K562 (cell line): ENCODE results near the gene DCST1. TPM values are rescaled to one million over a fixed set of nuclear protein-coding genes. Genes with fewer than 3 reads are reported as not detected.

Source experiments
- ETV5 ChIP-seq: sonication (generic); formaldehyde crosslinking; IDR thresholded peaks from 2 replicates; pipeline ENCODE4 v1.4.0; 2020; ENCODE audit warnings: low read depth, mild to moderate bottlenecking, missing genetic modification reagents
- FUS ChIP-seq: fragments of 200-400 bp; formaldehyde crosslinking; optimal IDR thresholded peaks from 2 replicates; pipeline ENCODE3; 2017; ENCODE audit warnings: low read depth, low read length
- HDAC2 ChIP-seq: fragments of 450-650 bp; IDR thresholded peaks from 2 replicates; pipeline ENCODE4 v1.6.1; 2016; ENCODE audit warnings: mild to moderate bottlenecking
- MAFG ChIP-seq: fragments of 450-650 bp; conservative IDR thresholded peaks from 2 replicates; pipeline ENCODE4 v1.6.1; 2016; ENCODE audit warnings: missing genetic modification characterization, missing compliant biosample characterization
- MAFK ChIP-seq: IDR thresholded peaks from 2 replicates; pipeline ENCODE4 v1.6.1; 2011; ENCODE audit warnings: low read length, improper control_type of control experiment
- ZNF274 ChIP-seq: IDR thresholded peaks from 2 replicates; pipeline ENCODE4 v1.6.1; 2011; ENCODE audit warnings: low read depth, mild to moderate bottlenecking, low read length, moderate library complexity, borderline replicate concordance
- ZNF79 ChIP-seq: fragments of 250-450 bp; sonication (Bioruptor Pico); IDR thresholded peaks from 2 replicates; pipeline ENCODE4 v1.4.0; 2020; ENCODE audit warnings: low read depth, mild to moderate bottlenecking, moderate library complexity
- polyA plus RNA-seq, 8 experiments: library from polyadenylated mRNA; depleted of rRNA in 4 of 8; stranded (reverse) in 5 of 8; unstranded in 3 of 8; fragments of >200 nt; fragmentation: Nextera tagmentation in 2 of 8; fragmentation: Illumina TruSeq in 1 of 8; extraction: Ambion mirVana in 2 of 8; extraction: Trizol in 1 of 8; gene quantifications; 2 replicates each; pipeline versions ENCODE4 v1.2.1 to v1.2.3, GENCODE V29; 2011 to 2014; ENCODE audit warnings: inconsistent platforms in 1 of 8, missing spikeins in 1 of 8
- total RNA-seq, 7 experiments: library from RNA; depleted of rRNA in 6 of 7; stranded (reverse); fragments of >200 nt in 6 of 7; fragmentation: Illumina TruSeq in 2 of 7; extraction: Trizol in 2 of 7; gene quantifications; 2 replicates each; pipeline versions ENCODE4 v1.2.1 to v1.2.3, GENCODE V29; 2011 to 2021; ENCODE audit warnings: low replicate concordance in 1 of 7
- TF ChIP-seq, protein P1 (sequence below): sonication (generic); formaldehyde crosslinking; IDR thresholded peaks from 2 replicates; pipeline ENCODE4 v1.8.0; 2023; ENCODE audit warnings: missing genetic modification reagents, mild to moderate bottlenecking, borderline replicate concordance
- TF ChIP-seq, protein P2 (sequence below): fragments of 450-650 bp; IDR thresholded peaks from 2 replicates; pipeline ENCODE4 v1.6.1; 2016; ENCODE audit warnings: mild to moderate bottlenecking, moderate library complexity

DCST1 gene
- total and polyA plus RNA-seq, 9 of the 15 experiments (the other 6 are each of a cell fraction or from before 2014, with no cell fraction given): not detected

DNA sequence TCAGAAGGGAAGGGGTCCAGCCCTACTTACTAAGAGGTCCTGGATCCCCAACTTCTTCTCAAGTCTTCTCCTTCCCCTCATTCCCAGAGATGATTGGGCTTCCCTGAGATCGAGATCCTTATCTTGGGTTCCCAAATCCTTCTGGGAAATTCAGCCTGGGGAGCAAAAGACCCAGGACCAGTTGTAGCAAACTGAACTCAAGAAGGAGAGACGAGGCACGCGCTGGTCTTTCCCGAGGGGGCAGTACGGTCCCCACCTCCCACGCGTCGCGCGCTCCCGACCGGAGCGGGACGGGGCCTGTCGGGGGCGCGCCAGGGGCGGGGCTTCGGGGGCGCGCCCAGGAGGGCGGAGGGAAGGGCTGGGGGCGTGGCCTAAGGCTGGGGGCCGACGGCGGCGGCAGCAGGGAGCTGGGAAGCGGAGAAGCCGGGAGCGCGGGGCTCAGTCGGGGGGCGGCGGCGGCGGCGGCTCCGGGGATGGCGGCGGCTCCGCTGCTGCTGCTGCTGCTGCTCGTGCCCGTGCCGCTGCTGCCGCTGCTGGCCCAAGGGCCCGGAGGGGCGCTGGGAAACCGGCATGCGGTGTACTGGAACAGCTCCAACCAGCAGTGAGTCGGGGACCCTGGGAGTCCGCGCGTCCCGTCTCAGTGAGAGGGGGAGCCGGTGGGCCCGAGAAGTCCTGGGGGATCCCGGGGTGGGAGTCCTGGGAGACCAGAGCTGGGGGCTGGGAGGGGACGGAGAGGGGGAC is 45.0 kb downstream of the DCST1 start, which contains the start of gene EFNA3 (continued):
- TF ChIP-seq, protein P1, sequence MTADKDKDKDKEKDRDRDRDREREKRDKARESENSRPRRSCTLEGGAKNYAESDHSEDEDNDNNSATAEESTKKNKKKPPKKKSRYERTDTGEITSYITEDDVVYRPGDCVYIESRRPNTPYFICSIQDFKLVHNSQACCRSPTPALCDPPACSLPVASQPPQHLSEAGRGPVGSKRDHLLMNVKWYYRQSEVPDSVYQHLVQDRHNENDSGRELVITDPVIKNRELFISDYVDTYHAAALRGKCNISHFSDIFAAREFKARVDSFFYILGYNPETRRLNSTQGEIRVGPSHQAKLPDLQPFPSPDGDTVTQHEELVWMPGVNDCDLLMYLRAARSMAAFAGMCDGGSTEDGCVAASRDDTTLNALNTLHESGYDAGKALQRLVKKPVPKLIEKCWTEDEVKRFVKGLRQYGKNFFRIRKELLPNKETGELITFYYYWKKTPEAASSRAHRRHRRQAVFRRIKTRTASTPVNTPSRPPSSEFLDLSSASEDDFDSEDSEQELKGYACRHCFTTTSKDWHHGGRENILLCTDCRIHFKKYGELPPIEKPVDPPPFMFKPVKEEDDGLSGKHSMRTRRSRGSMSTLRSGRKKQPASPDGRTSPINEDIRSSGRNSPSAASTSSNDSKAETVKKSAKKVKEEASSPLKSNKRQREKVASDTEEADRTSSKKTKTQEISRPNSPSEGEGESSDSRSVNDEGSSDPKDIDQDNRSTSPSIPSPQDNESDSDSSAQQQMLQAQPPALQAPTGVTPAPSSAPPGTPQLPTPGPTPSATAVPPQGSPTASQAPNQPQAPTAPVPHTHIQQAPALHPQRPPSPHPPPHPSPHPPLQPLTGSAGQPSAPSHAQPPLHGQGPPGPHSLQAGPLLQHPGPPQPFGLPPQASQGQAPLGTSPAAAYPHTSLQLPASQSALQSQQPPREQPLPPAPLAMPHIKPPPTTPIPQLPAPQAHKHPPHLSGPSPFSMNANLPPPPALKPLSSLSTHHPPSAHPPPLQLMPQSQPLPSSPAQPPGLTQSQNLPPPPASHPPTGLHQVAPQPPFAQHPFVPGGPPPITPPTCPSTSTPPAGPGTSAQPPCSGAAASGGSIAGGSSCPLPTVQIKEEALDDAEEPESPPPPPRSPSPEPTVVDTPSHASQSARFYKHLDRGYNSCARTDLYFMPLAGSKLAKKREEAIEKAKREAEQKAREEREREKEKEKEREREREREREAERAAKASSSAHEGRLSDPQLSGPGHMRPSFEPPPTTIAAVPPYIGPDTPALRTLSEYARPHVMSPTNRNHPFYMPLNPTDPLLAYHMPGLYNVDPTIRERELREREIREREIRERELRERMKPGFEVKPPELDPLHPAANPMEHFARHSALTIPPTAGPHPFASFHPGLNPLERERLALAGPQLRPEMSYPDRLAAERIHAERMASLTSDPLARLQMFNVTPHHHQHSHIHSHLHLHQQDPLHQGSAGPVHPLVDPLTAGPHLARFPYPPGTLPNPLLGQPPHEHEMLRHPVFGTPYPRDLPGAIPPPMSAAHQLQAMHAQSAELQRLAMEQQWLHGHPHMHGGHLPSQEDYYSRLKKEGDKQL: no peak
- TF ChIP-seq ZNF274: no peak
- TF ChIP-seq ZNF79 (CRISPR knock-in tag): no peak
- TF ChIP-seq, protein P2, sequence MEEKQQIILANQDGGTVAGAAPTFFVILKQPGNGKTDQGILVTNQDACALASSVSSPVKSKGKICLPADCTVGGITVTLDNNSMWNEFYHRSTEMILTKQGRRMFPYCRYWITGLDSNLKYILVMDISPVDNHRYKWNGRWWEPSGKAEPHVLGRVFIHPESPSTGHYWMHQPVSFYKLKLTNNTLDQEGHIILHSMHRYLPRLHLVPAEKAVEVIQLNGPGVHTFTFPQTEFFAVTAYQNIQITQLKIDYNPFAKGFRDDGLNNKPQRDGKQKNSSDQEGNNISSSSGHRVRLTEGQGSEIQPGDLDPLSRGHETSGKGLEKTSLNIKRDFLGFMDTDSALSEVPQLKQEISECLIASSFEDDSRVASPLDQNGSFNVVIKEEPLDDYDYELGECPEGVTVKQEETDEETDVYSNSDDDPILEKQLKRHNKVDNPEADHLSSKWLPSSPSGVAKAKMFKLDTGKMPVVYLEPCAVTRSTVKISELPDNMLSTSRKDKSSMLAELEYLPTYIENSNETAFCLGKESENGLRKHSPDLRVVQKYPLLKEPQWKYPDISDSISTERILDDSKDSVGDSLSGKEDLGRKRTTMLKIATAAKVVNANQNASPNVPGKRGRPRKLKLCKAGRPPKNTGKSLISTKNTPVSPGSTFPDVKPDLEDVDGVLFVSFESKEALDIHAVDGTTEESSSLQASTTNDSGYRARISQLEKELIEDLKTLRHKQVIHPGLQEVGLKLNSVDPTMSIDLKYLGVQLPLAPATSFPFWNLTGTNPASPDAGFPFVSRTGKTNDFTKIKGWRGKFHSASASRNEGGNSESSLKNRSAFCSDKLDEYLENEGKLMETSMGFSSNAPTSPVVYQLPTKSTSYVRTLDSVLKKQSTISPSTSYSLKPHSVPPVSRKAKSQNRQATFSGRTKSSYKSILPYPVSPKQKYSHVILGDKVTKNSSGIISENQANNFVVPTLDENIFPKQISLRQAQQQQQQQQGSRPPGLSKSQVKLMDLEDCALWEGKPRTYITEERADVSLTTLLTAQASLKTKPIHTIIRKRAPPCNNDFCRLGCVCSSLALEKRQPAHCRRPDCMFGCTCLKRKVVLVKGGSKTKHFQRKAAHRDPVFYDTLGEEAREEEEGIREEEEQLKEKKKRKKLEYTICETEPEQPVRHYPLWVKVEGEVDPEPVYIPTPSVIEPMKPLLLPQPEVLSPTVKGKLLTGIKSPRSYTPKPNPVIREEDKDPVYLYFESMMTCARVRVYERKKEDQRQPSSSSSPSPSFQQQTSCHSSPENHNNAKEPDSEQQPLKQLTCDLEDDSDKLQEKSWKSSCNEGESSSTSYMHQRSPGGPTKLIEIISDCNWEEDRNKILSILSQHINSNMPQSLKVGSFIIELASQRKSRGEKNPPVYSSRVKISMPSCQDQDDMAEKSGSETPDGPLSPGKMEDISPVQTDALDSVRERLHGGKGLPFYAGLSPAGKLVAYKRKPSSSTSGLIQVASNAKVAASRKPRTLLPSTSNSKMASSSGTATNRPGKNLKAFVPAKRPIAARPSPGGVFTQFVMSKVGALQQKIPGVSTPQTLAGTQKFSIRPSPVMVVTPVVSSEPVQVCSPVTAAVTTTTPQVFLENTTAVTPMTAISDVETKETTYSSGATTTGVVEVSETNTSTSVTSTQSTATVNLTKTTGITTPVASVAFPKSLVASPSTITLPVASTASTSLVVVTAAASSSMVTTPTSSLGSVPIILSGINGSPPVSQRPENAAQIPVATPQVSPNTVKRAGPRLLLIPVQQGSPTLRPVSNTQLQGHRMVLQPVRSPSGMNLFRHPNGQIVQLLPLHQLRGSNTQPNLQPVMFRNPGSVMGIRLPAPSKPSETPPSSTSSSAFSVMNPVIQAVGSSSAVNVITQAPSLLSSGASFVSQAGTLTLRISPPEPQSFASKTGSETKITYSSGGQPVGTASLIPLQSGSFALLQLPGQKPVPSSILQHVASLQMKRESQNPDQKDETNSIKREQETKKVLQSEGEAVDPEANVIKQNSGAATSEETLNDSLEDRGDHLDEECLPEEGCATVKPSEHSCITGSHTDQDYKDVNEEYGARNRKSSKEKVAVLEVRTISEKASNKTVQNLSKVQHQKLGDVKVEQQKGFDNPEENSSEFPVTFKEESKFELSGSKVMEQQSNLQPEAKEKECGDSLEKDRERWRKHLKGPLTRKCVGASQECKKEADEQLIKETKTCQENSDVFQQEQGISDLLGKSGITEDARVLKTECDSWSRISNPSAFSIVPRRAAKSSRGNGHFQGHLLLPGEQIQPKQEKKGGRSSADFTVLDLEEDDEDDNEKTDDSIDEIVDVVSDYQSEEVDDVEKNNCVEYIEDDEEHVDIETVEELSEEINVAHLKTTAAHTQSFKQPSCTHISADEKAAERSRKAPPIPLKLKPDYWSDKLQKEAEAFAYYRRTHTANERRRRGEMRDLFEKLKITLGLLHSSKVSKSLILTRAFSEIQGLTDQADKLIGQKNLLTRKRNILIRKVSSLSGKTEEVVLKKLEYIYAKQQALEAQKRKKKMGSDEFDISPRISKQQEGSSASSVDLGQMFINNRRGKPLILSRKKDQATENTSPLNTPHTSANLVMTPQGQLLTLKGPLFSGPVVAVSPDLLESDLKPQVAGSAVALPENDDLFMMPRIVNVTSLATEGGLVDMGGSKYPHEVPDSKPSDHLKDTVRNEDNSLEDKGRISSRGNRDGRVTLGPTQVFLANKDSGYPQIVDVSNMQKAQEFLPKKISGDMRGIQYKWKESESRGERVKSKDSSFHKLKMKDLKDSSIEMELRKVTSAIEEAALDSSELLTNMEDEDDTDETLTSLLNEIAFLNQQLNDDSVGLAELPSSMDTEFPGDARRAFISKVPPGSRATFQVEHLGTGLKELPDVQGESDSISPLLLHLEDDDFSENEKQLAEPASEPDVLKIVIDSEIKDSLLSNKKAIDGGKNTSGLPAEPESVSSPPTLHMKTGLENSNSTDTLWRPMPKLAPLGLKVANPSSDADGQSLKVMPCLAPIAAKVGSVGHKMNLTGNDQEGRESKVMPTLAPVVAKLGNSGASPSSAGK: no peak
- no peak for TF ChIP-seq MAFG (tag)
- no peak for TF ChIP-seq ETV5
- no peak for TF ChIP-seq FUS
- peak; percentile 23; the same call in 1 of the 2 replicates for TF ChIP-seq HDAC2
- TF ChIP-seq MAFK: no peak
